Right ventricle myocardium inferior (tissue), 1 donor: ENCODE results near the gene WDR33. TPM values are rescaled to one million over a fixed set of nuclear protein-coding genes. Genes with fewer than 3 reads are reported as not detected.
"Not testable (repeated sequence)": the region's sequence is repeated elsewhere in the genome, so short reads cannot be mapped to it uniquely, and the experiment has no call there.

ENCODE experiments used
- ATAC-seq: fragments of 200-7000 bp; cut with Tn5 transposase; one replicate; pipeline ENCODE4 v1.9.1; 2020; ENCODE audit warnings: mild to moderate bottlenecking, moderate library complexity
- DNase-seq: peaks from one replicate; pipeline ENCODE4 v3.0.0; 2021; ENCODE audit errors: missing footprints
- intact Hi-C: fragments of 100-400 bp; cut with DNase I; formaldehyde crosslinking; loops from one replicate; pipeline ENCODE4 v1.11.0; 2022
- long read RNA-seq: library from polyadenylated mRNA; unstranded; transcript quantifications from one replicate; pipeline ENCODE4 v2.0.0, GENCODE V29; 2021
- total RNA-seq: library from RNA; stranded (reverse); fragmentation: NEBNext Ultra II Directional; extraction: Animal tissue kit (Norgen Biotek cat#: 25700); gene quantifications from one replicate; pipeline ENCODE4 v1.2.1, GENCODE V29; 2021
- donor health status: DM: no; HTN: yes; CAD: no; lungs with severe emphysema.

WDR33 gene
- total RNA-seq = 42.7 TPM
- long read RNA-seq, full-length matches to known transcripts = 10 of 22 reads
- long read RNA-seq, partial matches to known transcripts = 6 of 22 reads
- long read RNA-seq, other reads (novel, unspliced or antisense) = 6 of 22 reads

DNA sequence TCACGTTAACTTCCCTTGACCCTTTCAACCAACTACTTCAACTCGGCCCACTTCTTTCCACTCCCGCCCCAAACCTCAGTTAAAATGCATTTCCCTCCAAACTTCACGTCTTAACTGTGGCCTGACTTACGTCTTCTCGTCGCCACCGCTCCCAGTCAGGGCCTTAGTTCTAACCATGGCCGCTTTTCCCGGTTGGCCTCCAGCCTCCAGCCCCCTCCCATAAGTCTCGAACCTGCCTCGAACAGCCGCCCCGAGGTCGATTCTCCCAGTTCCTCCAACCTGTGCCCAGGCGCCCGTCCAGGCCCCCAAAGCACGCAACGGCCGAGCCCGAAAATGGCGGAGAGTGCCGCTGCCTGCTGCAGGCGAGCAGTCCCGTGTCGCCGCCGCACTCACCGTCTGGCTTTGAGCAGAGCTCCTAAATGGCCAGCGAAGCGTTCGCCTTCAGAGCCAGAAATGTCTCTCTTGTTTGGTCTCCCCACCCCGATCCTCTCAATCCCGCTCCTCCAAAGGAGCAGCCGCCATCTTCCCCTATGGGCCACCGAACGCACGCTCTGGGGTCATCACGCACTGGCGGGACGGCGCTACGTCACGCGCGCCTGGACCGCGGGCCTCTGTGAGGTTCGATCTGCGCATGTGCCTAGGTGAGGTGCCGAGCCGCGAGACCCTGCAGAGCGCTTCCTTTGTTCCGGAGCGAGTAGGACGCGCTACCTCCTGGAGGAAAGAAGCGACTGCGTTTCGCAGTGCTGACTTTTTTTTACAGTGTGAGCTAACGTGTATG lies at the start of gene WDR33:
WDR33 (minus strand) TSS at position 553 of the 778 bp plus-strand sequence. CDS start 40,190 bp downstream, outside the sequence.
- intact Hi-C loops = loop anchor here (2.0 to 5.0 kb wide), 2 partner anchors 89 to 110 kb away; partner anchors contain the start of gene SFT2D3
- ATAC-seq (peak; percentile 99), DNase-seq (peak; percentile 94)

DNA sequence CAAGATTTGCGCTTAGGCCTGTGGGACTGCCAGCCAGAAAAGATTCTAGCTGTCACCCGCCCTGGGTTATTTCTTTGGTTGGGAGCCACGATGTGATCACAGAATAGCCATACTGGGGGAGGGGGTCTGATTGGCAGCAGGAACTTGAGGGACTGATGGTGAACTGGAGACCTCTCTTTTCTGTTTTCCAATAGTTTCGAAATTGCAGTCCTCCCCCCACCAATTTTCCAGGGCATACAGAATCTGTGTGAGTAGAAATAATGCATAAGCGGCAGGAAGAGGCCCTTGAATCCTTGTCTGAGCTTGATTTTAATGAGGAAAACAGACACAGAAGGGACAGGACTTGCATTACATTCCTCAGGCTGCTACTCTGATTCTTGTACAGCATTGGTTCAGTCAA lies 49.2 kb upstream of the WDR33 start:
- no peak for DNase-seq
- ATAC-seq = no peak
- intact Hi-C loops = no loop called here

- no peak for ATAC-seq
- intact Hi-C loops = no loop called here
- DNase-seq = peak; percentile 80
Observed at GRCh38 chr2:127859712-127860085, 48.7 kb upstream of the WDR33 start.

DNA sequence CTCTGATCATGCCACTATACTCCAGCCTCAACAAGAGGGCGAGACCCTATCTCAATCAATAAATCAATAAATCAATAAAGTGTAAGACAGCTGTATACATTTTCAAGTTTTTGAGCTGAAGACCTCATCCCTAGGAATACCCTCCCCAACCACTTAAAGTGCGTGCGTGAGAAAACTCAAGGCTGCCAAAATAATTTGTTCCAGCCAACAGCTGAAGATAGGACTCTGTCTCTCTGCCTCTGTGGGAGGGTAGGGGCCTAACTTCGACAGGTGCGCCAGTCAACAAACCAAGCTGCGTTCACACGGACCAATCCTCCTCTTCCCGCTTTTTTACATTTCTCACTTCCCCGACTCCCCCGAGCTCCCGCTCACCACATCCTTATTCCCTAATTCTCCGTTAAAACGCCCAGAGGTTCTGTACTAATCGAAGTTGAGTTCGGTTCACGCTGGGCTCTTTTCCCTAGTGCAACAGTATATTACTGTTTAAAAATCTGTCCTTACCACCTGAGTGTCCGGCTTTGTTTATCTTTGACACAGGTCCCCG lies 46.4 kb upstream of the WDR33 start:
- intact Hi-C loops = no loop called here
- DNase-seq (no peak), ATAC-seq (no peak)

- no peak for DNase-seq
- intact Hi-C loops = no loop called here
- no peak for ATAC-seq
Observed at GRCh38 chr2:127853671-127854070, 42.7 kb upstream of the WDR33 start.

- ATAC-seq (no peak), DNase-seq (no peak)
- intact Hi-C loops = no loop called here
Observed at GRCh38 chr2:127852388-127852787, 41.4 kb upstream of the WDR33 start.

DNA sequence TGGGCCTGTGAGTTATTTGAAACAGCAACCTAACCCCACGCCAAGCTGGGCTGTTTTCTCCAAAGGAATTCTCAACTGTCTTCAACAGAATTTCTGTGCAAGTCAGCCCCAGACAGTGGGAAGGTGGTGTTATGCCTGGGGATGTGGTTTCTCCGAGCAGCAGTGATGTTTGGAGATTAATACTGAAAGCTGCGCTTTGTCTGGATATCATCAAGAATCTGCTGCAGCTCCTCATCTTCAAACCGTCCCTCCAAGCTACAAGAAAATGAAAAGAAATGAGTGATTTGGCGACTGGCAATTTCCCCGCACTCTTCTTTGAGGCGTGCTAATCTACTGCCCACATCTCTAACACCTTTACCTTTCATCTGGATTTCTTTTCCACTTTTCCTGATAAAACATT lies 37.0 kb upstream of the WDR33 start:
- no peak for ATAC-seq
- intact Hi-C loops = loop anchor here (10.0 kb wide), 1 partner anchor 143 kb away; the partner anchor contains the start of gene SFT2D3
- DNase-seq = no peak

DNA sequence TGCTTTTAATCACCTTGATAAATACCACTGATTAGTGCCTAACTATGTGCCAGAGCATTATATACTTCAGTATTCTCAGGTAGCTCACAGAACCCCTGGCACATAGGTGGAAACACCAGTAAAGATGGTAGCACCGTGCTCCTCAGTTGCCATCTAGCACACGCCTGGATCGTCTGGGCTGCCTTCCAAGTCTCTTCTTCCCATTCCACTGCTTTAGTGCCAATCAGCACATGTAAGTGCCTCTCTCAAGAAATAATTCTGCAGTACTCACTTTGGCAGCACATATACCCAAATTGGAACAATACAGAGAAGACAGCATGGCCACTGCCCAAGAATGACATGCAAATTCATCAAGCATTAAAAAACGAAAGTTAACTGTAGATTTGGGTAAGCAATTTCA lies 34.0 kb upstream of the WDR33 start:
- intact Hi-C loops = loop anchor here (10.0 kb wide), 1 partner anchor 140 kb away; the partner anchor contains the start of gene SFT2D3
- ATAC-seq (peak; percentile 85), DNase-seq (no peak)

DNA sequence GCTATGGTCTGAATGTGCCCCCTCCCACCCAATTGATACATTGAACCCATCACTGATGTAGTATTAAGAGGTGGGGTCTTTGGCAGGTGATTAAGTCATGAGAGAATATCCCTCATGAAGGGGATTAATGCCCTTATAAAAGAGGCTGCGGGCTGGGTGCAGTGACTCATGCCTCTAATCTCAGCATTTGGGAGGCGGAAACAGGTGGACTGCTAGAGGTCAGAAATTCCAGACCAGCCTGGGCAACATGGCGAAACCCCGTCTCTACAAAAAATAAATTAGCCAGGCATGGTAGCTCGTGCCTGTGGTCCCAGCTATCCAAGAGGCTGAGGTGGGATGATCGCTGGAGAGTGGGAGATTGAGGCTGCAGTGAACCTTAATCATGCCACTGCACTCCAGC lies 32.7 kb upstream of the WDR33 start:
- no peak for DNase-seq
- ATAC-seq = no peak
- intact Hi-C loops = loop anchor here (10.0 kb wide), 1 partner anchor 139 kb away; the partner anchor contains the start of gene SFT2D3

DNA sequence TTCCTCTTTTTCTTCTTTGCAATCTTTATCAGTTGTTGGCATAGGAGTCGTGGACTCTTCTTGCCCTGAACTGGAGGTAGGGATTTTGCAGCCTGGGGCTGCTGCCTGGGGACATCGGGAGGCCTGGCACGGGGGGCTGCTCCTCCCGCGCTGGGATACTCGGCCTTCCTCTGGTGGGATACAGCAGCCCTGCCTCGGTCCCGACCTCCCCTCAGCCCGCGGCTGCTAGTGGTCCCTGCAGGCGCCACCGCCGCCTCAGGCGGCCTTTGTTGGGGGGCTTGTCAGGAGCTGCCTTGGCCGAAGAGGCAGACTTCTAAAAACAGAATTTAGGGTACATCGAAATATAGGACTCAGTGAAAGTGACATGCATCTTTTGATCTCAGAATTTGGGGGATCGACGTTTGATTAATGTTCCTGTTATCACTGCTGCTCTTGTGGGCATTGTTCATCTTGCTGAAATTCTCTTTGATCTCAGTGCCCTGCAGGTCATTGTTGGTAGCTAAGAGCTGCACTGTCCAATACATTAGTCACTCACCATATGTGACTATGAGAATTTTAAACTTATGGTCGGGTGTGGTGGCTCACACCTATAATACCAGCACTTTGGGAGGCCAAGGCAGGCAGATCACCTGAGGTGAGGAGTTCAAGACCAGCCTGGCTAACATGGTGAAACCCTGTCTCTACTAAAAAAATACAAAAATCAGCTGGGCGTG lies 30.7 kb upstream of the WDR33 start:
- DNase-seq = no peak
- intact Hi-C loops = loop anchor here (10.0 kb wide), 1 partner anchor 137 kb away; the partner anchor contains the start of gene SFT2D3
- no peak for ATAC-seq

- intact Hi-C loops = loop anchor here (10.0 kb wide), 1 partner anchor 136 kb away; the partner anchor contains the start of gene SFT2D3
- DNase-seq = no peak
- ATAC-seq = no peak
Observed at GRCh38 chr2:127840893-127841292, 29.9 kb upstream of the WDR33 start.

DNA sequence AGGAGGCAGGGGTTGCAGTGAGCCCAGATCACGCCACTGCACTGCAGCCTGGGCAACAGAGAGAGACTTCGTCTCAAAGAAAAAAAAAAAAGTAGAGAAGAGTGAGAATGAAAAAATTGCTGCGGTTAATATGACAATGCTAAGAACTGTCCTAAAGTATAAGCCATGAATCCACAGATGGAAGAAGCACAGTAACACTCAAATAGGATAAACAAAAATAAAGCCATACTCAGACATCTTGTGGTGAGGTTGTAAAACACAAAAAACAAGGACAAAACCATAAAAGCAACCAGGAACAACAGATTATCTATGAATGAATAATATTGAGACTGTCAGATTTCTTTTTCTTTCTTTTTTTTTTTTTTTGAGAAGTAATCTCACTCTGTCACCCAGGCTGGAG lies 24.0 kb upstream of the WDR33 start:
- intact Hi-C loops = no loop called here
- no peak for ATAC-seq
- DNase-seq = no peak

DNA sequence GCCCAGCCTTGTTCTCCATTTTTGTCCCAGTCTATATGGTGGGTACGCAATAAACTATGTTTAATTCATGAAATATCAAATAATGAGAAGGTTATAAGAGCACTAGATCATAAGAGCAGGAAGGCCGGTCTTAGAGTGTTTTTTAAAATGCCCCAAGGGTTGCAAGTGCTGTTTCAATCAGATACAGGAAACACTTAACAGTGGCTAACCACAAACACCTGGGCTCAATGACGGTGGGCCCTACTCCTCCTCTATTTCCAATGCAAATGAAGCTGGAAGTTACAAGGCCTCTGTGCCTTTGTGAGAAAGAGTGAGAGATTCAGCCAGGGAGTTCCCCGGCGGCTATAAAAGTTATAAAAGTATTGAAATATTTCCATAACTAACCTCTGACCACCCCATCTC lies 18.9 kb upstream of the WDR33 start:
- DNase-seq (no peak), ATAC-seq (no peak)
- intact Hi-C loops = no loop called here

- intact Hi-C loops, ATAC-seq, DNase-seq: not testable (repeated sequence)
Observed at GRCh38 chr2:127826708-127827107, 15.7 kb upstream of the WDR33 start.

DNA sequence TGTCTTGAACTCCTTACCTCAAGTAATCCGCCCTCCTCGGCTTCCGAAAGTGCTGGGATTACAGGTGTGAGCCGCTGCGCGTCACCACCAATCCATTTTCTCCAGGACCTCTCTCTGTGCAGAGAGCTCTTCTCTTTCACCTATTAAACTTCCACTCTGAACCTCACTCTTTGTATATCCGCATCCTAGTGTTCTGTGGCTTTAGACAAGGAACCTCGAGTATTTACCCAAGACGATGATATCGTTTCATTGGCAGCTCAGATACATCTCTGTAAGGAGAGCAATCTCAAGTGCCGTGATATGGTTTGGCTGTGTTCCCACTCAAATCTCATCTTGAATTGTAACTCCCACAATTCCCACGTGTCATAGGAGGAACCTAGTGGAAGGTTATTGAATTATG lies 15.1 kb upstream of the WDR33 start:
- no peak for ATAC-seq
- intact Hi-C loops = no loop called here
- DNase-seq = no peak

DNA sequence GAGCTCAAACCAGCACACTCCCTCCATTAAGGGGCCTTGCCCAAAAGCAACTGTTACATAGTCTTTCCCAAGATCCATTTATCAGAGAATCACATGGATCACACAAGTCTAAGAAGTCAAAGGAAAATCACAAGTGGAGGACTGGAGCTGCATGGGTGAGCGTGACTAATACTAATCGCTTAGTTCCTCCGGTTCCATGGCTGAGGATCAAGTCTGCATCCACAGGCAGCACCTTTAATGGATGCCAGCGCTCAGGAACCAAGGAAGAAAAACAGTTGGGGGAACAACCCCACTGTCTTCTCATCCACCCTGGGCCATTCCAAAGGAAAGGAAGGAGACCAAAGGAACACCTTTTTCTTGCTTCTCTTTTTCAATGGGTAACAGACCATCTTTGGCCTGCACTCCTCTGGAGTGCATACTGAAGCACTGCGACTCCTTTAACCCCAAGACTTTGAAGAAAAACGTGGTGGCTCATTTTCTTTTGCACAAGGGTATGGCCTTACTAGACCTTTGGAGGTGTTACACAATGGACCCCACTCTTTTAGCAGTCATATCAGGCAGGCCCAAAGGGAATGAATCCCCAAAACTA lies 9.2 kb upstream of the WDR33 start:
- intact Hi-C loops = no loop called here
- ATAC-seq = no peak
- DNase-seq = no peak

DNA sequence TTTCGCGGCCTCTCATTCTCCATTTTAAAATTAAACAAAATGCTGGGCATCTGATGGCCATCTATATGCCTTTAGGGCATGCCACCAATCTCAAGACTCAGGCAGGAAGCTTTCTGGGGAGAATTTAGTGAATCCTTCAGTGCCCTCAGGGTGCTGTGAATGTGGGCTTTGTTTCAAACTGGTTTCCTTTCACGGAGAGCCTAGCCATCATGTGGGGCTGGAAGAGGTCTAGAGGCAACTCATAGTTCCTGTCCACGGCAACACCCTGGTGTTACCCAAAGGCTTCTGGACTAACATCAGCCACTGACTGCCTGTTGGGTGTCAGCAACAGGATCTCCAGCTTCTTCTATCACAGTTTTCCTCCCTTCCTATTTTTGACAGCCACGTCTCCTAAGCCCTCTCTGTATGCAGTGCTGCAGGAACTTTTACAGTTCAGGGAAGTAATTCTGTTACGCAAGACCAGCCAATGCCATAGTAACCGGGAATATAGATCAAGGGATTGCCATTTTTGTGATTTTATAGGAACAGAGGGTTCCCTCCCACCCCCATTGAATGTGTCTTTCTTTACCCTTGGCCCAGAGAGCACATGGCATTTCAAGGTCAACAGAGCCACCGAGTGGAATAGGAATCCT lies 7.9 kb upstream of the WDR33 start:
- DNase-seq (no peak), ATAC-seq (no peak)
- intact Hi-C loops = no loop called here

DNA sequence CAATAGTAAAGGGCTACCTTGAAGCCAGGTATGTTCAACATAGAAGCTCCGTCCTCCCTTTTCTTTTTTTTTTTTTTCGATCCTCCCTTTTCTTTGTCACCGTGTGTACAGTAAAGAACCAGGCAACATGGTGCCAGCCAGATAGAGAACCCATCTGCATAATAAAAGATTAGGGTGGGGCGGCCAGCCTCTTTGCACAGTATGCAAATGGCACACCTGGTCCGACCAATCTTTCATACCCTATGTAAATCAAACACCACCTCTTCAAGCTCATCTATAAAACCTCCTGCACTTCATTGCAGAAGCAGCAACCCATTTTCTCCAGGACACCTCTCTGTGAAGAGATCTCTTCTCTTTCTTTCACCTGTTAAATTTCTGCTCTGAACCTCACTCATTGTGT lies 7.3 kb upstream of the WDR33 start:
- intact Hi-C loops = no loop called here
- ATAC-seq = no peak
- no peak for DNase-seq

DNA sequence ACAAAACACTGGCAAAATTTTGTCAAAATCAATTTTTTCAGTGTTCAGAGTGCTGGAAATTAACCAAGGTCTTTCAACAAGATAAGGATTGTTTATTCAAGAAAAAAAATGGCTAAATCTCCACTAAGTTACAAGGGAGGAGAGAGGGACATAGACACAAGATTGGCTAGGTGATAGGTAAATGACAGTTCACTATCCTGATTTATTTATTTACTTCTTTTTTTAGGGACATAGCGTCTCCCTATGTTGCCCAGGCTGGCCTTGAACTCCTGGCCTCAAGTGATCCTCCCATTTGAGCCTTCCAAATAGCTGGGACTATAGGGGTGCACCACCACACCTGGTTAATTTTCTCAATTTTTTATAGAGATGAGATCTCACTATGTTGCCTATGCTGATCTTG lies 3.7 kb upstream of the WDR33 start:
- intact Hi-C loops = loop anchor here (5.0 kb wide), 1 partner anchor 92 kb away; no protein-coding TSS in a partner anchor
- DNase-seq (no peak), ATAC-seq (no peak)
